Liver (tissue), 9 donors: Measurements from ENCODE around the gene PDGFD. TPM values are rescaled to one million over a fixed set of nuclear protein-coding genes. Genes with fewer than 3 reads are reported as not detected.

Experiments
- DNase-seq: peaks from one replicate; pipeline ENCODE4 v3.0.0-alpha.2; 2017; ENCODE audit warnings: low spot score
- H3K27ac ChIP-seq, 2 donors: one replicate each; pipeline ENCODE4 v1.7.0; 2013; ENCODE audit warnings: inconsistent platforms in 2 of 2, low read length in 2 of 2, control low read depth in 1 of 2, low read depth in 1 of 2, mild to moderate bottlenecking in 1 of 2
- H3K27me3 ChIP-seq, 4 donors: one replicate each; pipeline versions ENCODE4 v1.6.1 to v1.7.0; 2013; ENCODE audit warnings: low read length in 3 of 4, inconsistent platforms in 1 of 4, mild to moderate bottlenecking in 1 of 4, moderate library complexity in 1 of 4; ENCODE audit not compliant: control insufficient read depth in 4 of 4, insufficient read depth in 4 of 4
- H3K36me3 ChIP-seq, 4 donors: one replicate each; pipeline versions ENCODE4 v1.6.1 to v1.7.0; 2013; ENCODE audit warnings: low read length in 3 of 4, mild to moderate bottlenecking in 3 of 4, low read depth in 1 of 4, moderate library complexity in 1 of 4; ENCODE audit not compliant: control insufficient read depth in 4 of 4, insufficient read depth in 3 of 4
- H3K4me1 ChIP-seq, 4 donors: one replicate each; pipeline versions ENCODE4 v1.6.1 to v1.7.0; 2013; ENCODE audit warnings: low read length in 3 of 4, mild to moderate bottlenecking in 3 of 4, moderate library complexity in 1 of 4; ENCODE audit not compliant: control insufficient read depth in 4 of 4, insufficient read depth in 4 of 4
- H3K4me3 ChIP-seq, 3 donors: one replicate each; pipeline versions ENCODE4 v1.6.1 to v1.7.0; 2013; ENCODE audit warnings: low read length in 3 of 3, control low read depth in 1 of 3, low read depth in 1 of 3, mild to moderate bottlenecking in 1 of 3
- H3K9ac ChIP-seq, 2 donors: one replicate each; pipeline ENCODE4 v1.7.0; 2013; ENCODE audit warnings: low read length in 2 of 2, mild to moderate bottlenecking in 2 of 2, moderate library complexity in 2 of 2, control low read depth in 1 of 2, low read depth in 1 of 2
- H3K9me3 ChIP-seq, 4 donors: one replicate each; pipeline versions ENCODE4 v1.6.1 to v1.7.0; 2013; ENCODE audit warnings: low read length in 3 of 4; ENCODE audit not compliant: control insufficient read depth in 4 of 4
- FOXA1 ChIP-seq: IDR thresholded peaks from 2 replicates; pipeline ENCODE4 v1.6.1; 2016; ENCODE audit warnings: antibody characterized with exemption
- FOXA2 ChIP-seq: IDR thresholded peaks from 2 replicates; pipeline ENCODE4 v1.6.1; 2016; ENCODE audit warnings: antibody characterized with exemption
- NR2F2 ChIP-seq: IDR thresholded peaks from 2 replicates; pipeline ENCODE4 v1.6.1; 2016; ENCODE audit warnings: antibody characterized with exemption
- RAD21 ChIP-seq, 2 donors: IDR thresholded peaks; 2 replicates each; pipeline ENCODE4 v1.6.1; 2016; ENCODE audit warnings: antibody characterized with exemption in 2 of 2, mild to moderate bottlenecking in 2 of 2
- RXRA ChIP-seq, 2 donors: IDR thresholded peaks; 2 replicates each; pipeline ENCODE4 v1.6.1; 2017 to 2018; ENCODE audit warnings: antibody characterized with exemption in 2 of 2, mild to moderate bottlenecking in 1 of 2
- SP1 ChIP-seq: IDR thresholded peaks from 2 replicates; pipeline ENCODE4 v1.6.1; 2018; ENCODE audit warnings: antibody characterized with exemption, mild to moderate bottlenecking
- TAF1 ChIP-seq: conservative IDR thresholded peaks from 2 replicates; pipeline ENCODE4 v1.6.1; 2016; ENCODE audit warnings: antibody characterized with exemption, mild to moderate bottlenecking
- YY1 ChIP-seq: IDR thresholded peaks from 2 replicates; pipeline ENCODE4 v1.6.1; 2016; ENCODE audit warnings: antibody characterized with exemption, mild to moderate bottlenecking
- WGBS: extraction: QIAGEN DNeasy Blood & Tissue Kit; methylation state at CpG from one replicate; pipeline ENCODE4 v1.1.7; 2013; 5-methylcytosine and 5-hydroxymethylcytosine counted together
- polyA plus RNA-seq, 2 donors: library from polyadenylated mRNA; stranded (reverse) in 1 of 2; unstranded in 1 of 2; fragments of 200-250 nt in 1 of 2; fragments of >200 nt in 1 of 2; fragmentation: Nextera tagmentation in 1 of 2; extraction: Ambion mirVana in 1 of 2; gene quantifications; one replicate each; pipeline versions ENCODE4 v1.2.1 to v1.2.3, GENCODE V29; 2013 to 2015
- total RNA-seq, 2 donors: library from RNA; depleted of rRNA; stranded (reverse); fragments of >200 nt; gene quantifications; one replicate each; pipeline ENCODE4 v1.2.3, GENCODE V29; 2014
- TF ChIP-seq, protein P1 (sequence below): IDR thresholded peaks from 2 replicates; pipeline ENCODE4 v1.6.1; 2016; ENCODE audit warnings: antibody characterized with exemption
- TF ChIP-seq, protein P2 (sequence below): IDR thresholded peaks from 2 replicates; pipeline ENCODE4 v1.6.1; 2016; ENCODE audit warnings: antibody characterized with exemption
- TF ChIP-seq, protein P3 (sequence below): fragments of 150-350 bp; IDR thresholded peaks from 2 replicates; pipeline ENCODE4 v1.5.1; 2017; ENCODE audit warnings: improper control_type of control experiment, low read depth, low read length; ENCODE audit not compliant: missing input control
- TF ChIP-seq, protein P4 (sequence below): IDR thresholded peaks from 2 replicates; pipeline ENCODE4 v1.6.1; 2016; ENCODE audit warnings: antibody characterized with exemption
- TF ChIP-seq, protein P5 (sequence below): IDR thresholded peaks from 2 replicates; pipeline ENCODE4 v1.6.1; 2016; ENCODE audit warnings: antibody characterized with exemption, mild to moderate bottlenecking
- donor health status: healthy.
- donor health status: healthy.
- donor health status: healthy.
- donor health status: healthy.
- donor health status: healthy.

The PDGFD gene
- total and polyA plus RNA-seq, 4 donors, result 1.0 to 3.3 (median 2.1) TPM

DNA sequence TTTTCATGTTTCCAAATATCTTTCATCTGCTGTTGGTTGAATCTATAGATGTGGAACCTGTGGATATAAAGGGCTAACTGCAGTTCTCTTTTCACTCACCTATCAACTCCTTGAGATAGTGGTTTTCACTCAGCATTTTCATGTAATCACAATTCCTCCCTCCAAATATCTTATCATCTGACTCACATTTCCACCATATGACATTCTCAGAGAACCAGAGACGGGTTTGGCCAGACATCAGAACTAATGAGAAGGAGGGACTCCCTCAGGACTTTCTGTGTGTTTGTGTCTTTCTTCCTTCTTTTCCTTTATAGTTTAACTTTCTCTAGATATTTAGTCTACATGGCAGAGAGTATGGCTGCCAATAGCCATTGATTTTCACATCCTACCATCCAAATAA lies 262.3 kb downstream of the PDGFD start (continued):
- TF ChIP-seq, protein P1, sequence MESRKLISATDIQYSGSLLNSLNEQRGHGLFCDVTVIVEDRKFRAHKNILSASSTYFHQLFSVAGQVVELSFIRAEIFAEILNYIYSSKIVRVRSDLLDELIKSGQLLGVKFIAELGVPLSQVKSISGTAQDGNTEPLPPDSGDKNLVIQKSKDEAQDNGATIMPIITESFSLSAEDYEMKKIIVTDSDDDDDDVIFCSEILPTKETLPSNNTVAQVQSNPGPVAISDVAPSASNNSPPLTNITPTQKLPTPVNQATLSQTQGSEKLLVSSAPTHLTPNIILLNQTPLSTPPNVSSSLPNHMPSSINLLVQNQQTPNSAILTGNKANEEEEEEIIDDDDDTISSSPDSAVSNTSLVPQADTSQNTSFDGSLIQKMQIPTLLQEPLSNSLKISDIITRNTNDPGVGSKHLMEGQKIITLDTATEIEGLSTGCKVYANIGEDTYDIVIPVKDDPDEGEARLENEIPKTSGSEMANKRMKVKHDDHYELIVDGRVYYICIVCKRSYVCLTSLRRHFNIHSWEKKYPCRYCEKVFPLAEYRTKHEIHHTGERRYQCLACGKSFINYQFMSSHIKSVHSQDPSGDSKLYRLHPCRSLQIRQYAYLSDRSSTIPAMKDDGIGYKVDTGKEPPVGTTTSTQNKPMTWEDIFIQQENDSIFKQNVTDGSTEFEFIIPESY, result no peak
- no peak for TF ChIP-seq FOXA1
- no peak for TF ChIP-seq YY1
- TF ChIP-seq FOXA2, result no peak

DNA sequence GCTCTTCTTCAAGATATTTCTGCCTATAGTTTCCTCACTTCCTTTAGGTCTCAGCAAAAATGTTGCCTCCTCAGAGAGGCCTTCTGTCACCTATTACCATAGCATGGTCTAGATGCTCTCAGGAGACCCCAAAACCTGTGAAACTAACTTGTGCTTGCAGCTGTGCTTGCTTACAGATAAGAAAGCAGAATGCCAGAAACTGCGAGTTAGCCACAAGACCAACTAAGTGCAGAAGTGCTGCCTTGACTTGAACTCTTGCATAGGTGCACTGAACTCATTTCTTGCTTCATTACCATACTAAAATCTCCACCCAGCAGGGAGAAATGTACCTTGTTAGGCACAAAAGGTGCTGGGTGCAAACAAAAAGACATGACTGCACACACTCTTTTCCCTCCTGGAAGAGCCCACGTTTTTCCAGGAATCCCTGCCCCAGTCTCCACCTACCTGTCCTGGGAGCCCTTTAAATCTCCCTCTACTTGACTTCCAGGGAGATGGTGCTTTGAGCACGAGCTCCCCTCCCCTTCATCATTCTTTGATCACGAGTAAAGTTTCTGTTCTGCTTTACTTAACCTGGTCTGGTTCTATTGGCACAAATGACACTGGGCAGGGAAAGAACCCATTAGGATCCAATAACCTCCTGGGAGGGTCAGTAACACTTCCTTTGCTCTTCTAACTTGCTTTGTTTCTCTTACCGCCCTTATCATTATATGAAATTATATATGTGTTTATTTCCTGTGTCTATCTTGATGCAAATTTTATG lies 265.2 kb downstream of the PDGFD start:
- no peak for TF ChIP-seq RXRA (IDR thresholded peaks at IDR 0.05)
- TF ChIP-seq, protein P2, sequence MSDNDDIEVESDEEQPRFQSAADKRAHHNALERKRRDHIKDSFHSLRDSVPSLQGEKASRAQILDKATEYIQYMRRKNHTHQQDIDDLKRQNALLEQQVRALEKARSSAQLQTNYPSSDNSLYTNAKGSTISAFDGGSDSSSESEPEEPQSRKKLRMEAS, result no peak
- TF ChIP-seq SP1, result no peak
- TF ChIP-seq RAD21 (IDR thresholded peaks at IDR 0.05), result no peak
- TF ChIP-seq TAF1, result no peak
- TF ChIP-seq, protein P3, sequence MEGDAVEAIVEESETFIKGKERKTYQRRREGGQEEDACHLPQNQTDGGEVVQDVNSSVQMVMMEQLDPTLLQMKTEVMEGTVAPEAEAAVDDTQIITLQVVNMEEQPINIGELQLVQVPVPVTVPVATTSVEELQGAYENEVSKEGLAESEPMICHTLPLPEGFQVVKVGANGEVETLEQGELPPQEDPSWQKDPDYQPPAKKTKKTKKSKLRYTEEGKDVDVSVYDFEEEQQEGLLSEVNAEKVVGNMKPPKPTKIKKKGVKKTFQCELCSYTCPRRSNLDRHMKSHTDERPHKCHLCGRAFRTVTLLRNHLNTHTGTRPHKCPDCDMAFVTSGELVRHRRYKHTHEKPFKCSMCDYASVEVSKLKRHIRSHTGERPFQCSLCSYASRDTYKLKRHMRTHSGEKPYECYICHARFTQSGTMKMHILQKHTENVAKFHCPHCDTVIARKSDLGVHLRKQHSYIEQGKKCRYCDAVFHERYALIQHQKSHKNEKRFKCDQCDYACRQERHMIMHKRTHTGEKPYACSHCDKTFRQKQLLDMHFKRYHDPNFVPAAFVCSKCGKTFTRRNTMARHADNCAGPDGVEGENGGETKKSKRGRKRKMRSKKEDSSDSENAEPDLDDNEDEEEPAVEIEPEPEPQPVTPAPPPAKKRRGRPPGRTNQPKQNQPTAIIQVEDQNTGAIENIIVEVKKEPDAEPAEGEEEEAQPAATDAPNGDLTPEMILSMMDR, result no peak
- no peak for TF ChIP-seq NR2F2
- TF ChIP-seq, protein P4, sequence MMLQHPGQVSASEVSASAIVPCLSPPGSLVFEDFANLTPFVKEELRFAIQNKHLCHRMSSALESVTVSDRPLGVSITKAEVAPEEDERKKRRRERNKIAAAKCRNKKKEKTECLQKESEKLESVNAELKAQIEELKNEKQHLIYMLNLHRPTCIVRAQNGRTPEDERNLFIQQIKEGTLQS, result no peak
- no peak for TF ChIP-seq FOXA2
- TF ChIP-seq, protein P5, sequence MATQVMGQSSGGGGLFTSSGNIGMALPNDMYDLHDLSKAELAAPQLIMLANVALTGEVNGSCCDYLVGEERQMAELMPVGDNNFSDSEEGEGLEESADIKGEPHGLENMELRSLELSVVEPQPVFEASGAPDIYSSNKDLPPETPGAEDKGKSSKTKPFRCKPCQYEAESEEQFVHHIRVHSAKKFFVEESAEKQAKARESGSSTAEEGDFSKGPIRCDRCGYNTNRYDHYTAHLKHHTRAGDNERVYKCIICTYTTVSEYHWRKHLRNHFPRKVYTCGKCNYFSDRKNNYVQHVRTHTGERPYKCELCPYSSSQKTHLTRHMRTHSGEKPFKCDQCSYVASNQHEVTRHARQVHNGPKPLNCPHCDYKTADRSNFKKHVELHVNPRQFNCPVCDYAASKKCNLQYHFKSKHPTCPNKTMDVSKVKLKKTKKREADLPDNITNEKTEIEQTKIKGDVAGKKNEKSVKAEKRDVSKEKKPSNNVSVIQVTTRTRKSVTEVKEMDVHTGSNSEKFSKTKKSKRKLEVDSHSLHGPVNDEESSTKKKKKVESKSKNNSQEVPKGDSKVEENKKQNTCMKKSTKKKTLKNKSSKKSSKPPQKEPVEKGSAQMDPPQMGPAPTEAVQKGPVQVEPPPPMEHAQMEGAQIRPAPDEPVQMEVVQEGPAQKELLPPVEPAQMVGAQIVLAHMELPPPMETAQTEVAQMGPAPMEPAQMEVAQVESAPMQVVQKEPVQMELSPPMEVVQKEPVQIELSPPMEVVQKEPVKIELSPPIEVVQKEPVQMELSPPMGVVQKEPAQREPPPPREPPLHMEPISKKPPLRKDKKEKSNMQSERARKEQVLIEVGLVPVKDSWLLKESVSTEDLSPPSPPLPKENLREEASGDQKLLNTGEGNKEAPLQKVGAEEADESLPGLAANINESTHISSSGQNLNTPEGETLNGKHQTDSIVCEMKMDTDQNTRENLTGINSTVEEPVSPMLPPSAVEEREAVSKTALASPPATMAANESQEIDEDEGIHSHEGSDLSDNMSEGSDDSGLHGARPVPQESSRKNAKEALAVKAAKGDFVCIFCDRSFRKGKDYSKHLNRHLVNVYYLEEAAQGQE, result no peak
- no peak for DNase-seq
- no peaks in the 10 kb centered on the region for H3K4me1 ChIP-seq
- no peak overlapping the region for H3K9ac ChIP-seq
- H3K9me3 ChIP-seq, result no peaks in the 10 kb centered on the region
- H3K27ac ChIP-seq, result no peak overlapping the region
- no peak overlapping the region for H3K4me3 ChIP-seq
- no peaks in the 10 kb centered on the region for H3K27me3 ChIP-seq
- whole genome bisulfite sequencing, result 60% methylated on average over 5 of the region's 5 CpGs
- H3K36me3 ChIP-seq, result no peaks in the 10 kb centered on the region
